ENCODE results near the gene SYPL1. TPM values are rescaled to one million over a fixed set of nuclear protein-coding genes. Genes with fewer than 3 reads are reported as not detected.

The SYPL1 gene
- polyA plus RNA-seq, 1 of the 3 experiments (the other 2 are of a cell fraction): 72.4 TPM

GRCh38 chr7:106125417-106125816 lies 13.3 kb upstream of the SYPL1 start (continued):
- TF ChIP-seq USF1 (IDR thresholded peaks at IDR 0.05; ENCODE audit: borderline replicate concordance, low read depth): no peak

GRCh38 chr7:106124186-106124585 lies 12.1 kb upstream of the SYPL1 start:
- POLR2A ChIA-PET: no interaction called here

GRCh38 chr7:106122713-106123112 lies 10.6 kb upstream of the SYPL1 start:
- Histone ChIP-seq H3K9me2 (no peaks in the 10 kb centered on the region), H3K36me3 (replicated peaks in 1 of 2; ENCODE audit: control insufficient read depth in 1 of 2, insufficient read depth in 2 of 2, low read length in 1 of 2) (no peaks in the 10 kb centered on the region), H3K27ac (ENCODE audit: low read depth in 2 of 2, low read length in 1 of 2) (no peak overlapping the region), H3K9me3 (no peaks in the 10 kb centered on the region), H3F3A (replicated peaks; ENCODE audit: insufficient read depth) (no peaks in the 10 kb centered on the region), H4K20me1 (ENCODE audit: insufficient read depth) (no peaks in the 10 kb centered on the region), H3K9ac (no peak overlapping the region), H2AFZ (ENCODE audit: low read depth) (no peak overlapping the region), H3K4me2 (no peak overlapping the region), H3K4me3 (ENCODE audit: low read depth in 2 of 2, low read length in 1 of 2) (no peak overlapping the region), H3K79me2 (ENCODE audit: insufficient read depth) (no peaks in the 10 kb centered on the region), H3K27me3 (ENCODE audit: insufficient read depth) (no peaks in the 10 kb centered on the region), H3K4me1 (ENCODE audit: control insufficient read depth in 1 of 2, insufficient read depth in 2 of 2, low read depth in 1 of 2, low read length in 1 of 2) (no peaks in the 10 kb centered on the region)
- WGBS (ENCODE audit: low lambda C conversion rate): 58% methylated on average over 1 of the region's 1 CpG
- no peak for TF ChIP-seq FOSL2 (IDR thresholded peaks at IDR 0.05; ENCODE audit: borderline replicate concordance, low read depth)
- no peak for TF ChIP-seq GATA2 (CRISPR knock-in tag; IDR thresholded peaks at IDR 0.05)
- no peak for TF ChIP-seq EP300 (IDR thresholded peaks at IDR 0.05; ENCODE audit: borderline replicate concordance in 1 of 2, low read depth in 1 of 2, low read length in 1 of 2)
- TF ChIP-seq YY1 (IDR thresholded peaks at IDR 0.05; ENCODE audit: low read depth): no peak
- TF ChIP-seq USF1 (IDR thresholded peaks at IDR 0.05; ENCODE audit: borderline replicate concordance, low read depth): no peak
- TF ChIP-seq FOXM1 (IDR thresholded peaks at IDR 0.05; ENCODE audit: low read depth): no peak
- ChIA-PET CTCF (interaction anchor here (0.7 to 1.8 kb wide), 2 partner anchors 10 to 30 kb away, joined by 3 read pairs; no protein-coding TSS in a partner anchor), POLR2A (no interaction called here)
- DNase-seq: no peak

More at GRCh38 chr7:106124186-106124585, 12.1 kb upstream of the SYPL1 start:
- Histone ChIP-seq H4K20me1 (ENCODE audit: insufficient read depth) (no peaks in the 10 kb centered on the region), H3K9me2 (no peaks in the 10 kb centered on the region), H3K36me3 (replicated peaks in 1 of 2; ENCODE audit: control insufficient read depth in 1 of 2, insufficient read depth in 2 of 2, low read length in 1 of 2) (no peaks in the 10 kb centered on the region), H3K27me3 (ENCODE audit: insufficient read depth) (no peaks in the 10 kb centered on the region), H3K9me3 (no peaks in the 10 kb centered on the region), H3K27ac (ENCODE audit: low read depth in 2 of 2, low read length in 1 of 2) (no peak overlapping the region), H3K9ac (no peak overlapping the region), H2AFZ (ENCODE audit: low read depth) (no peak overlapping the region), H3K4me2 (no peak overlapping the region), H3K4me1 (ENCODE audit: control insufficient read depth in 1 of 2, insufficient read depth in 2 of 2, low read depth in 1 of 2, low read length in 1 of 2) (peaks cover 0 to 8% of the 10 kb centered on the region in 2 experiments; a peak in 1 of 4 replicates), H3K79me2 (ENCODE audit: insufficient read depth) (no peaks in the 10 kb centered on the region), H3K4me3 (ENCODE audit: low read depth in 2 of 2, low read length in 1 of 2) (no peak overlapping the region), H3F3A (replicated peaks; ENCODE audit: insufficient read depth) (no peaks in the 10 kb centered on the region)
- WGBS (ENCODE audit: low lambda C conversion rate): 79% methylated on average over 1 of the region's 1 CpG
- no peak for TF ChIP-seq PBX3 (IDR thresholded peaks at IDR 0.05)
- no peak for TF ChIP-seq TCF12 (IDR thresholded peaks at IDR 0.05)
- no peak for TF ChIP-seq USF1 (IDR thresholded peaks at IDR 0.05; ENCODE audit: borderline replicate concordance, low read depth)
- no peak for TF ChIP-seq CHD2 (IDR thresholded peaks at IDR 0.05; ENCODE audit: low read length, partially characterized antibody)
- TF ChIP-seq TEAD4 (IDR thresholded peaks at IDR 0.05; ENCODE audit: borderline replicate concordance, insufficient read depth): no peak
- TF ChIP-seq ELF1 (IDR thresholded peaks at IDR 0.05): no peak
- TF ChIP-seq MAX (IDR thresholded peaks at IDR 0.05; ENCODE audit: low read depth): no peak
- no peak for TF ChIP-seq NRF1 (IDR thresholded peaks at IDR 0.05; ENCODE audit: low read depth, low read length)
- TF ChIP-seq SIN3A (IDR thresholded peaks at IDR 0.05; ENCODE audit: borderline replicate concordance, low read depth, low read length): no peak
- no peak for TF ChIP-seq NFIC (IDR thresholded peaks at IDR 0.05; ENCODE audit: borderline replicate concordance)
- no peak for TF ChIP-seq RXRA (IDR thresholded peaks at IDR 0.05; ENCODE audit: borderline replicate concordance, low read depth)
- DNase-seq: no peak
- CTCF ChIA-PET: interaction anchor here (1.0 to 1.9 kb wide), 3 partner anchors 19 to 68 kb away, joined by 3 to 6 read pairs (median 3); no protein-coding TSS in a partner anchor

Measured in SK-N-SH (cell line).